ENCODE measurements around the gene STAG1. TPM values are rescaled to one million over a fixed set of nuclear protein-coding genes. Genes with fewer than 3 reads are reported as not detected.

STAG1 gene
- total RNA-seq, 1 experiment from 2014 or later = 34.6 TPM

GRCh38 chr3:136512381-136512780, 239.8 kb downstream of the STAG1 start:
- H3K9ac ChIP-seq (ENCODE audit: extremely low read depth, insufficient read length, low read length) = no peak overlapping the region
- no peaks in the 10 kb centered on the region for H4K20me1 ChIP-seq (ENCODE audit: control insufficient read depth, insufficient read depth, insufficient read length)
- H3K9me3 ChIP-seq (ENCODE audit: control insufficient read depth, low read depth, low read length) = no peaks in the 10 kb centered on the region
- H3K79me1 ChIP-seq (ENCODE audit: insufficient read depth, low read depth, low read length, poor library complexity, severe bottlenecking) = no peaks in the 10 kb centered on the region
- H3K27me3 ChIP-seq (ENCODE audit: insufficient read depth, low read length) = no peaks in the 10 kb centered on the region
- H2AK5ac ChIP-seq (ENCODE audit: insufficient read length, low read length) = no peak overlapping the region
- H4K8ac ChIP-seq (replicated peaks; ENCODE audit: insufficient read length, low read depth, low read length) = no peak overlapping the region
- no peak overlapping the region for H3K23ac ChIP-seq (ENCODE audit: insufficient read length, low read depth, low read length)
- no peak overlapping the region for H3K4ac ChIP-seq (ENCODE audit: low read depth, low read length)
- H3K56ac ChIP-seq (ENCODE audit: insufficient read length, low read depth, low read length) = no peak overlapping the region
- no peak overlapping the region for H4K91ac ChIP-seq (ENCODE audit: insufficient read length, low read depth, low read length)
- H2BK20ac ChIP-seq (ENCODE audit: low read depth, low read length, poor library complexity, severe bottlenecking) = no peak overlapping the region
- DNase-seq = no peak
- H2BK120ac ChIP-seq (ENCODE audit: low read depth, low read length, poor library complexity, severe bottlenecking) = no peak overlapping the region
- no peak overlapping the region for H2BK5ac ChIP-seq (ENCODE audit: insufficient read length, low read length)
- Mint-ChIP-seq H3K36me3 (ENCODE audit: insufficient read depth in 1 of 3, low read depth in 3 of 3) (peaks cover 0 to 7% (median 0%) of the 10 kb centered on the region in 3 experiments; a peak in 2 of 7 replicates), H3K4me3 (no peak overlapping the region), H3K27ac (no peak overlapping the region), H3K9me3 (no peaks in the 10 kb centered on the region), H3K4me1 (peaks cover 0 to 5% of the 10 kb centered on the region in 2 experiments; a peak in 1 of 4 replicates), H3K27me3 (ENCODE audit: low read depth) (no peaks in the 10 kb centered on the region)
- no peak overlapping the region for H3K4me2 ChIP-seq (ENCODE audit: insufficient read depth, insufficient read length, low read length)
- no peak overlapping the region for H2BK15ac ChIP-seq (ENCODE audit: low read depth, low read length)
- TF ChIP-seq CTCF (conservative IDR thresholded peaks at IDR 0.05) = no peak
- no peak overlapping the region for H4K5ac ChIP-seq (ENCODE audit: insufficient read length, low read depth, low read length)
- no peaks in the 10 kb centered on the region for H3K23me2 ChIP-seq (ENCODE audit: insufficient read length, low read depth, low read length, poor library complexity, severe bottlenecking)
- no peak overlapping the region for H3T11ph ChIP-seq (ENCODE audit: low read length)
- H2AFZ ChIP-seq (ENCODE audit: low read length) = no peak overlapping the region
- H3K27ac ChIP-seq (ENCODE audit: insufficient read length, low read depth, low read length) = no peak overlapping the region
- H3K4me1 ChIP-seq (ENCODE audit: insufficient read depth, low read length) = no peaks in the 10 kb centered on the region
- H3K14ac ChIP-seq (ENCODE audit: insufficient read depth, low read length) = no peak overlapping the region
- H2BK12ac ChIP-seq (ENCODE audit: insufficient read length, low read depth, low read length) = no peak overlapping the region
- no peak overlapping the region for H3K18ac ChIP-seq (ENCODE audit: insufficient read length, low read depth, low read length)
- WGBS (ENCODE audit: extremely low coverage, insufficient read length, low lambda C conversion rate) = no CpG with 5 or more reads among the region's 1 CpG
- no peaks in the 10 kb centered on the region for H3K79me2 ChIP-seq (ENCODE audit: insufficient read depth, low read length)

All from H9 (cell line).